Measurements from ENCODE around the gene SHROOM3.

- TF ChIP-seq ZSCAN20 (CRISPR knock-in tag; IDR thresholded peaks at IDR 0.05) = no peak
- no peak for TF ChIP-seq POLR2A (IDR thresholded peaks at IDR 0.05; ENCODE audit: low read length)
- TF ChIP-seq NR3C1 (IDR thresholded peaks at IDR 0.05) = no peak
- no peak for TF ChIP-seq CTCF (IDR thresholded peaks at IDR 0.05)
- TF ChIP-seq REST (IDR thresholded peaks at IDR 0.05) = no peak
- TF ChIP-seq MAX (IDR thresholded peaks at IDR 0.05) = no peak
- no peak for TF ChIP-seq BHLHE40 (IDR thresholded peaks at IDR 0.05; ENCODE audit: low read depth, low read length)
- TF ChIP-seq POLR2AphosphoS2 (conservative IDR thresholded peaks at IDR 0.05; ENCODE audit: low read length) = no peak
- TF ChIP-seq MAFK (IDR thresholded peaks at IDR 0.05; ENCODE audit: partially characterized antibody) = no peak
- no peak for TF ChIP-seq FOSB (CRISPR knock-in tag; IDR thresholded peaks at IDR 0.05)
- TF ChIP-seq RAD21 (conservative IDR thresholded peaks at IDR 0.05 in 1 of 2, IDR thresholded peaks at IDR 0.05 in 1 of 2) = no peak
- no peak for TF ChIP-seq EP300 (IDR thresholded peaks at IDR 0.05)
- no peak for TF ChIP-seq RNF2 (IDR thresholded peaks at IDR 0.05; ENCODE audit: borderline replicate concordance, low read depth)
- no peak for TF ChIP-seq EHMT2 (IDR thresholded peaks at IDR 0.05; ENCODE audit: low read depth)
Observed at GRCh38 chr4:76811604-76812412, 376.8 kb downstream of the SHROOM3 start.
